ENCODE data around the gene HK1. TPM values are rescaled to one million over a fixed set of nuclear protein-coding genes. Genes with fewer than 3 reads are reported as not detected.
A peak's percentile ranks its signal among the peaks of the same experiment; 100 is the strongest.

HK1 gene
- total RNA-seq, 2 experiments from 2014 or later: 153 to 154 TPM

GRCh38 chr10:69418052-69418752 is 139.9 kb downstream of the HK1 start:
- Mint-ChIP-seq H3K36me3 (ENCODE audit: low read depth) (no peaks in the 10 kb centered on the region), H3K27me3 (ENCODE audit: low read depth) (no peaks in the 10 kb centered on the region), H3K4me3 (no peak overlapping the region), H3K9me3 (ENCODE audit: insufficient read depth) (no peaks in the 10 kb centered on the region), H3K4me1 (ENCODE audit: low read depth) (peaks cover 7% of the 10 kb centered on the region), H3K27ac (no peak overlapping the region)
- no peak for DNase-seq
- ATAC-seq: no peak
- ChIA-PET CTCF (interaction anchor here (1.1 to 2.8 kb wide), 3 partner anchors 7 to 45 kb away, joined by 3 to 11 read pairs (median 3); no protein-coding TSS in a partner anchor), POLR2A (no interaction called here)

GRCh38 chr10:69419096-69419743 is 140.9 kb downstream of the HK1 start:
- H3K9me3 Mint-ChIP-seq (ENCODE audit: insufficient read depth): no peaks in the 10 kb centered on the region
- no peak overlapping the region for H3K27ac Mint-ChIP-seq
- ATAC-seq: no peak
- DNase-seq: no peak
- H3K27me3 Mint-ChIP-seq (ENCODE audit: low read depth): no peaks in the 10 kb centered on the region
- POLR2A ChIA-PET: no interaction called here
- peaks cover 15% of the 10 kb centered on the region for H3K4me1 Mint-ChIP-seq (ENCODE audit: low read depth)
- H3K4me3 Mint-ChIP-seq: no peak overlapping the region
- H3K36me3 Mint-ChIP-seq (ENCODE audit: low read depth): no peaks in the 10 kb centered on the region
- CTCF ChIA-PET: interaction anchor here (0.9 to 2.8 kb wide), 2 partner anchors 11 to 88 kb away, joined by 3 to 11 read pairs; no protein-coding TSS in a partner anchor

- ChIA-PET POLR2A (no interaction called here), CTCF (interaction anchor here (0.9 kb wide), 1 partner anchor 88 kb away, joined by 3 read pairs; no protein-coding TSS in a partner anchor)
- H3K9me3 Mint-ChIP-seq (ENCODE audit: insufficient read depth): no peaks in the 10 kb centered on the region
- H3K27me3 Mint-ChIP-seq (ENCODE audit: low read depth): no peaks in the 10 kb centered on the region
- no peak overlapping the region for H3K27ac Mint-ChIP-seq
- DNase-seq (no peak), ATAC-seq (no peak)
- H3K4me1 Mint-ChIP-seq (ENCODE audit: low read depth): peaks cover 17% of the 10 kb centered on the region
- no peaks in the 10 kb centered on the region for H3K36me3 Mint-ChIP-seq (ENCODE audit: low read depth)
- no peak overlapping the region for H3K4me3 Mint-ChIP-seq
These were observed 141.4 kb downstream of the HK1 start for GRCh38 chr10:69419744-69420126.

- ChIA-PET CTCF (interaction anchor here (0.8 to 1.0 kb wide), 2 partner anchors 94 to 225 kb away, joined by 3 to 5 read pairs; no protein-coding TSS in a partner anchor), POLR2A (no interaction called here)
- peaks cover 37% of the 10 kb centered on the region for H3K4me1 Mint-ChIP-seq (ENCODE audit: low read depth)
- no peak for DNase-seq
- no peak overlapping the region for H3K4me3 Mint-ChIP-seq
- no peaks in the 10 kb centered on the region for H3K27me3 Mint-ChIP-seq (ENCODE audit: low read depth)
- no peak for ATAC-seq
- no peak overlapping the region for H3K27ac Mint-ChIP-seq
- no peaks in the 10 kb centered on the region for H3K9me3 Mint-ChIP-seq (ENCODE audit: insufficient read depth)
- H3K36me3 Mint-ChIP-seq (ENCODE audit: low read depth): no peaks in the 10 kb centered on the region
These were observed 143.5 kb downstream of the HK1 start for GRCh38 chr10:69421611-69422308.

- CTCF ChIA-PET: interaction anchor here (1.0 to 5.2 kb wide), 3 partner anchors 30 to 93 kb away, joined by 5 to 29 read pairs (median 5); no protein-coding TSS in a partner anchor
- DNase-seq (no peak), ATAC-seq (no peak)
- no peaks in the 10 kb centered on the region for H3K36me3 Mint-ChIP-seq (ENCODE audit: low read depth)
- H3K27me3 Mint-ChIP-seq (ENCODE audit: low read depth): peaks cover 2% of the 10 kb centered on the region
- H3K4me3 Mint-ChIP-seq: no peak overlapping the region
- peaks cover 46% of the 10 kb centered on the region for H3K4me1 Mint-ChIP-seq (ENCODE audit: low read depth)
- POLR2A ChIA-PET: no interaction called here
- H3K27ac Mint-ChIP-seq: no peak overlapping the region
- H3K9me3 Mint-ChIP-seq (ENCODE audit: insufficient read depth): no peaks in the 10 kb centered on the region
These were observed 144.4 kb downstream of the HK1 start for GRCh38 chr10:69422676-69423075.

GRCh38 chr10:69425041-69425440 is 146.7 kb downstream of the HK1 start:
- POLR2A ChIA-PET: interaction anchor here (1.2 kb wide), 1 partner anchor 525 kb away, joined by 3 read pairs; no protein-coding TSS in a partner anchor
- H3K9me3 Mint-ChIP-seq (ENCODE audit: insufficient read depth): no peaks in the 10 kb centered on the region
- H3K27me3 Mint-ChIP-seq (ENCODE audit: low read depth): peaks cover 5% of the 10 kb centered on the region
- CTCF ChIA-PET: interaction anchor here (0.7 to 5.2 kb wide), 8 partner anchors 8 to 90 kb away, joined by 3 to 29 read pairs (median 6); partner anchors contain the start of gene TACR2
- H3K4me1 Mint-ChIP-seq (ENCODE audit: low read depth): peaks cover 56% of the 10 kb centered on the region
- no peaks in the 10 kb centered on the region for H3K36me3 Mint-ChIP-seq (ENCODE audit: low read depth)
- H3K4me3 Mint-ChIP-seq: no peak overlapping the region
- DNase-seq (no peak), ATAC-seq (no peak)
- H3K27ac Mint-ChIP-seq: no peak overlapping the region

GRCh38 chr10:69425511-69426298 is 147.4 kb downstream of the HK1 start:
- Mint-ChIP-seq H3K4me1 (ENCODE audit: low read depth) (peaks cover 56% of the 10 kb centered on the region), H3K27me3 (ENCODE audit: low read depth) (peaks cover 5% of the 10 kb centered on the region), H3K27ac (peak overlapping the region; percentile 79), H3K4me3 (no peak overlapping the region), H3K36me3 (ENCODE audit: low read depth) (no peaks in the 10 kb centered on the region), H3K9me3 (ENCODE audit: insufficient read depth) (no peaks in the 10 kb centered on the region)
- DNase-seq (peak; percentile 52), ATAC-seq (peak; percentile 69)
- ChIA-PET POLR2A (interaction anchor here (1.2 kb wide), 1 partner anchor 525 kb away, joined by 3 read pairs; no protein-coding TSS in a partner anchor), CTCF (interaction anchor here (0.7 to 5.2 kb wide), 7 partner anchors 8 to 89 kb away, joined by 3 to 29 read pairs (median 4); partner anchors contain the start of gene TACR2)

- Mint-ChIP-seq H3K27me3 (ENCODE audit: low read depth) (peaks cover 5% of the 10 kb centered on the region), H3K27ac (no peak overlapping the region), H3K9me3 (ENCODE audit: insufficient read depth) (no peaks in the 10 kb centered on the region), H3K36me3 (ENCODE audit: low read depth) (no peaks in the 10 kb centered on the region), H3K4me3 (no peak overlapping the region), H3K4me1 (ENCODE audit: low read depth) (peaks cover 56% of the 10 kb centered on the region)
- ChIA-PET CTCF (interaction anchor here (1.2 to 5.2 kb wide), 2 partner anchors 44 to 81 kb away, joined by 4 to 29 read pairs; no protein-coding TSS in a partner anchor), POLR2A (interaction anchor here (1.2 kb wide), 1 partner anchor 526 kb away, joined by 3 read pairs; no protein-coding TSS in a partner anchor)
- ATAC-seq (no peak), DNase-seq (no peak)
These were observed 148.1 kb downstream of the HK1 start for GRCh38 chr10:69426376-69426727.

- Mint-ChIP-seq H3K4me3 (no peak overlapping the region), H3K9me3 (ENCODE audit: insufficient read depth) (no peaks in the 10 kb centered on the region), H3K36me3 (ENCODE audit: low read depth) (no peaks in the 10 kb centered on the region), H3K27me3 (ENCODE audit: low read depth) (peaks cover 10% of the 10 kb centered on the region), H3K4me1 (ENCODE audit: low read depth) (peaks cover 49% of the 10 kb centered on the region), H3K27ac (no peak overlapping the region)
- no peak for ATAC-seq
- DNase-seq: no peak
- POLR2A ChIA-PET: no interaction called here
- CTCF ChIA-PET: interaction anchor here (1.0 to 2.1 kb wide), 5 partner anchors 11 to 87 kb away, joined by 3 to 7 read pairs (median 4); partner anchors contain the start of gene TACR2
These were observed 149.9 kb downstream of the HK1 start for GRCh38 chr10:69428165-69428564.

GRCh38 chr10:69434169-69434568 is 155.9 kb downstream of the HK1 start:
- H3K9me3 Mint-ChIP-seq (ENCODE audit: insufficient read depth): no peaks in the 10 kb centered on the region
- H3K36me3 Mint-ChIP-seq (ENCODE audit: low read depth): no peaks in the 10 kb centered on the region
- no peak overlapping the region for H3K27ac Mint-ChIP-seq
- ATAC-seq (no peak), DNase-seq (no peak)
- ChIA-PET POLR2A (interaction anchor here (0.9 kb wide), 1 partner anchor 71 kb away, joined by 3 read pairs; no protein-coding TSS in a partner anchor), CTCF (interaction anchor here (1.2 to 1.6 kb wide), 2 partner anchors 26 to 73 kb away, joined by 3 read pairs; no protein-coding TSS in a partner anchor)
- H3K4me1 Mint-ChIP-seq (ENCODE audit: low read depth): no peaks in the 10 kb centered on the region
- no peak overlapping the region for H3K4me3 Mint-ChIP-seq
- H3K27me3 Mint-ChIP-seq (ENCODE audit: low read depth): peaks cover 25% of the 10 kb centered on the region

- no peaks in the 10 kb centered on the region for H3K36me3 Mint-ChIP-seq (ENCODE audit: low read depth)
These were observed 156.6 kb downstream of the HK1 start for GRCh38 chr10:69434926-69435325.

More at GRCh38 chr10:69434926-69435325, 156.6 kb downstream of the HK1 start:
- ChIA-PET CTCF (interaction anchor here (1.2 to 1.6 kb wide), 2 partner anchors 27 to 72 kb away, joined by 3 read pairs; no protein-coding TSS in a partner anchor), POLR2A (no interaction called here)
- DNase-seq (no peak), ATAC-seq (no peak)
- H3K9me3 Mint-ChIP-seq (ENCODE audit: insufficient read depth): no peaks in the 10 kb centered on the region
- H3K27me3 Mint-ChIP-seq (ENCODE audit: low read depth): peaks cover 27% of the 10 kb centered on the region
- H3K4me3 Mint-ChIP-seq: no peak overlapping the region
- H3K27ac Mint-ChIP-seq: no peak overlapping the region
- H3K4me1 Mint-ChIP-seq (ENCODE audit: low read depth): peaks cover 2% of the 10 kb centered on the region
